GM20431 (cell line): ENCODE data around the gene CPAMD8.

Source experiments
- in situ Hi-C: fragments of 300-500 bp; cut with MseI, MboI; formaldehyde crosslinking; loops from one replicate; pipeline ENCODE4 v1.15.0; 2020; ENCODE audit warnings: low sequenced_read_pairs; ENCODE audit not compliant: unreplicated experiment

The CPAMD8 gene

GRCh38 chr19:16896146-16897028 lies 130.2 kb downstream of the CPAMD8 start:
- in situ Hi-C loops, result no loop called here

GRCh38 chr19:16895467-16896145 lies 131.0 kb downstream of the CPAMD8 start:
- in situ Hi-C loops, result no loop called here

GRCh38 chr19:16894080-16894479 lies 132.5 kb downstream of the CPAMD8 start:
- in situ Hi-C loops, result no loop called here

GRCh38 chr19:16893686-16893989 lies 133.0 kb downstream of the CPAMD8 start:
- in situ Hi-C loops, result no loop called here

- in situ Hi-C loops, result no loop called here
These were observed 133.5 kb downstream of the CPAMD8 start for GRCh38 chr19:16892868-16893685.

- in situ Hi-C loops, result no loop called here
These were observed 134.2 kb downstream of the CPAMD8 start for GRCh38 chr19:16892436-16892835.

- in situ Hi-C loops, result no loop called here
These were observed 134.8 kb downstream of the CPAMD8 start for GRCh38 chr19:16891696-16892382.

GRCh38 chr19:16890461-16891184 lies 136.0 kb downstream of the CPAMD8 start:
- in situ Hi-C loops, result no loop called here

- in situ Hi-C loops, result no loop called here
These were observed 136.6 kb downstream of the CPAMD8 start for GRCh38 chr19:16889883-16890460.

GRCh38 chr19:16889366-16889882 lies 137.2 kb downstream of the CPAMD8 start:
- in situ Hi-C loops, result no loop called here

- in situ Hi-C loops, result no loop called here
These were observed 137.8 kb downstream of the CPAMD8 start, which contains the start of gene F2RL3 for GRCh38 chr19:16888629-16889365. TSS of gene F2RL3 (plus strand) at chr19:16888999. CDS start at chr19:16889190, 191 bp downstream.

GRCh38 chr19:16887353-16888265 lies 139.0 kb downstream of the CPAMD8 start:
- in situ Hi-C loops, result no loop called here

GRCh38 chr19:16886305-16886880 lies 140.2 kb downstream of the CPAMD8 start:
- in situ Hi-C loops, result no loop called here

GRCh38 chr19:16885166-16885565 lies 141.4 kb downstream of the CPAMD8 start:
- in situ Hi-C loops, result no loop called here

- in situ Hi-C loops, result no loop called here
These were observed 143.1 kb downstream of the CPAMD8 start for GRCh38 chr19:16883522-16883921.

GRCh38 chr19:16882146-16882545 lies 144.5 kb downstream of the CPAMD8 start:
- in situ Hi-C loops, result no loop called here
